ENCODE results near the gene DMPK.
A peak's percentile ranks its signal among the peaks of the same experiment; 100 is the strongest.

The DMPK gene

GRCh38 chr19:45789035-45789786, 6.9 kb upstream of the DMPK start:
- DNase-seq, result no peak

GRCh38 chr19:45786533-45786894, 4.2 kb upstream of the DMPK start:
- DNase-seq, result no peak

- DNase-seq, result no peak
Observed at GRCh38 chr19:45785781-45786532, 3.7 kb upstream of the DMPK start.

- DNase-seq, result no peak
Observed at GRCh38 chr19:45785097-45785496, 2.8 kb upstream of the DMPK start.

GRCh38 chr19:45784096-45784495, 1.8 kb upstream of the DMPK start:
- no peak for DNase-seq

- no peak for DNase-seq
Observed at GRCh38 chr19:45782820-45783785, 813 bp upstream of the DMPK start.

GRCh38 chr19:45781214-45782161, 802 bp downstream of the DMPK start:
- peak in 4 of 56 donors; percentile 7 to 20 (median 13) for DNase-seq

GRCh38 chr19:45780448-45781213, 1.7 kb downstream of the DMPK start:
- DNase-seq, result no peak

GRCh38 chr19:45780146-45780447, 2.2 kb downstream of the DMPK start:
- no peak for DNase-seq

GRCh38 chr19:45779231-45780145, 2.8 kb downstream of the DMPK start:
- peak in 2 of 56 donors; percentile 27 to 32 for DNase-seq

GRCh38 chr19:45778010-45778661, 4.2 kb downstream of the DMPK start:
- no peak for DNase-seq

GRCh38 chr19:45777395-45777961, 4.8 kb downstream of the DMPK start:
- DNase-seq, result no peak

GRCh38 chr19:45774765-45775164, 7.5 kb downstream of the DMPK start:
- DNase-seq, result no peak

GRCh38 chr19:45773384-45773783, 8.9 kb downstream of the DMPK start:
- DNase-seq, result no peak

- DNase-seq, result no peak
Observed at GRCh38 chr19:45772912-45773311, 9.4 kb downstream of the DMPK start.

GRCh38 chr19:45772130-45772840, 10.0 kb downstream of the DMPK start:
- no peak for DNase-seq

GRCh38 chr19:45771311-45771933, 10.9 kb downstream of the DMPK start:
- peak in 1 of 56 donors; percentile 26 for DNase-seq
